ENCODE measurements around the gene TTC34. TPM values are rescaled to one million over a fixed set of nuclear protein-coding genes. Genes with fewer than 3 reads are reported as not detected.

The TTC34 gene, protein sequence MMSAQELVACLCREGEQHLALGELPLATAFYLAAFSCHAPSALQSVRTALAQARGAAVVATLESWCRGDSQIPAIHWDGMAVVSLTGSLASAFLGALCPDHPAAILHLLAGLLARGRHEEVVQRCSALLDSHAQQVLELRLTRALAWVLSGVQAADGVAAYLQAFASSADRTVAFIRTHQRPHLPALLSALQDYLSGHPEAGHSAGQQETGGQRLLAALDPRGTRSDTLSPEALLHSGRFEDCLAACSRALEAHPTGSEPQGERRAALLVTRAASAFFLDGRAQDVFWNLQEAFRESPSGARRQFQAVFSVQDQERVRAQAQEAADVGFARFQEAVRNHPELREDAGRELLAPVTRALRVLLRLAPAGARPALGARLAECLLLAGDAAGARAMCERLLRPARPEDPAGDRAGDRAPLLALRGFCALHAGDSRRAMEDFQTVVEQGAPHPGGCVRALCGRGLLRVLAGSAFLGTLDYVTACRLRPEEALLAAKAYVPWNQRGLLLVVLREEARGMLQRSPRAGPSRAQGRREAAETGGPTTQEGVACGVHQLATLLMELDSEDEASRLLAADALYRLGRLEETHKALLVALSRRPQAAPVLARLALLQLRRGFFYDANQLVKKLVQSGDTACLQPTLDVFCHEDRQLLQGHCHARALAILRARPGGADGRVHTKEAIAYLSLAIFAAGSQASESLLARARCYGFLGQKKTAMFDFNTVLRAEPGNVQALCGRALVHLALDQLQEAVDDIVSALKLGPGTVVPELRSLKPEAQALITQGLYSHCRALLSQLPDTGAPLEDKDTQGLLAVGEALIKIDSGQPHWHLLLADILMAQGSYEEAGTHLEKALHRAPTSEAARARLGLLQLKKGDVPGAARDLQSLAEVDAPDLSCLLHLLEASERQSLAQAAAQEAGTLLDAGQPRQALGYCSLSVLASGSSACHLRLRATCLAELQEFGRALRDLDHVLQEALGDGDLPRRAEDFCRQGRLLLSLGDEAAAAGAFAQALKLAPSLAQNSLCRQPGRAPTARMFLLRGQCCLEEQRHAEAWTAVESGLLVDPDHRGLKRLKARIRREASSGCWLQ
- 0.06 and 0.11 TPM in 2 replicates for total RNA-seq (2014; rRNA removed)
- 0.05 TPM for polyA plus RNA-seq (2012)

GRCh38 chr1:2801535-2802291 lies at the start of gene TTC34:
TSS of gene TTC34 (minus strand) at chr1:2801693. CDS start at chr1:2800827, 866 bp downstream.
- no peak for DNase-seq (ENCODE audit: low read depth)

- DNase-seq (ENCODE audit: low read depth): no peak
These were observed 49.0 kb upstream of the TTC34 start for GRCh38 chr1:2850502-2850901.

- DNase-seq (ENCODE audit: low read depth): no peak
These were observed 46.6 kb upstream of the TTC34 start for GRCh38 chr1:2848006-2848670.

GRCh38 chr1:2847086-2847985 lies 45.8 kb upstream of the TTC34 start:
- DNase-seq (ENCODE audit: low read depth): no peak

GRCh38 chr1:2845869-2846268 lies 44.4 kb upstream of the TTC34 start:
- no peak for DNase-seq (ENCODE audit: low read depth)

GRCh38 chr1:2840036-2840809 lies 38.7 kb upstream of the TTC34 start:
- DNase-seq (ENCODE audit: low read depth): no peak

- DNase-seq (ENCODE audit: low read depth): no peak
These were observed 36.3 kb upstream of the TTC34 start for GRCh38 chr1:2837823-2838222.

DNA sequence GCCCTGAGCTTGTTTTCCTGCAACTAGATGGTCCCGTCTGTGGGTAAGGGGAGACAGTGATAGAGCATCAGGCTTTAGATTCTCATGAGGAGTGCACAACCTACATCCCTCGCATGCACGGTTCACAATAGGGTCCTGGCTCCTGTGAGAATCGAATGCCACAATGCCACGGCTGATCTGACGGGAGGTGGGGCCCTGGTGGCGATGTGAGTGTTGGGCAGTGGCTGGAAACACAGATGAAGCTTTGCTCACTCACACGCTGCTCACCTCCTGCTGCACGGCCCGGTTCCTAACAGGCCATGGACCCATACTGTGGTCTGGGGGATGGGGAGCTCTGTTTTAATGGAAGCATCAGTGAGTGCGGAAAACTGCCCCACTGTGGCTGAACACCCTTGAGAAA lies 35.8 kb upstream of the TTC34 start:
- DNase-seq (ENCODE audit: low read depth): no peak

DNA sequence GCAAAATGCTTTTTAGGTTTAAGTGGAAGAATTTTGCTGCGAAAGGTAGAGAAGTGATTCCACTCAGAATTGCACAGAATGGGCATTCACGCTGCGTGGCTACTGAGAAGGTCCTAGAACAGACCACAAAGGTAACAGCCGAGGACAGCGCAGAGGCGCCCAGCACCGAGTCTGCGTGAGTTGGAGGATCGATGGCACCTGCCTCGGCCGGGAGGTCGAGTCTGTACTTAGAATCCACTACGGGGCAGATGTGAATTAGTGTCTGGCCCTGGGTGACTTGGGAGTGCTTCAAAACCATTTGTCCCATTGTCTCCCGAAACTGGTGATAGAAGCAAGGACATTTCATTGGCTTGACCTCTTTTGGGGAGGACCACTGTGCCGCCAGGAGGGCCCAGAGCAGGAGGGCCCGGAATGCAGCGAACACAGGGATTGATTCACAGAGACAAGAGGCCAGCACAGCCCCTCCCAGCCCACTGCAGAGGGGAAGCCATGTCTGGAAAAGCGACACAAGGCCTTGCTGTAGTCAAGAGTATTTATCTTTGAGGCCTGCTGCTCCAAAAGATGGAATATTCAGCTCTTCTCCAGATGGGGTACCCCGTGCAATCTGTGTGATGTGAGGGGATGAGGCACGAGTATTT lies 35.0 kb upstream of the TTC34 start:
- no peak for DNase-seq (ENCODE audit: low read depth)

GRCh38 chr1:2835650-2836159 lies 34.2 kb upstream of the TTC34 start:
- DNase-seq (ENCODE audit: low read depth): no peak

DNA sequence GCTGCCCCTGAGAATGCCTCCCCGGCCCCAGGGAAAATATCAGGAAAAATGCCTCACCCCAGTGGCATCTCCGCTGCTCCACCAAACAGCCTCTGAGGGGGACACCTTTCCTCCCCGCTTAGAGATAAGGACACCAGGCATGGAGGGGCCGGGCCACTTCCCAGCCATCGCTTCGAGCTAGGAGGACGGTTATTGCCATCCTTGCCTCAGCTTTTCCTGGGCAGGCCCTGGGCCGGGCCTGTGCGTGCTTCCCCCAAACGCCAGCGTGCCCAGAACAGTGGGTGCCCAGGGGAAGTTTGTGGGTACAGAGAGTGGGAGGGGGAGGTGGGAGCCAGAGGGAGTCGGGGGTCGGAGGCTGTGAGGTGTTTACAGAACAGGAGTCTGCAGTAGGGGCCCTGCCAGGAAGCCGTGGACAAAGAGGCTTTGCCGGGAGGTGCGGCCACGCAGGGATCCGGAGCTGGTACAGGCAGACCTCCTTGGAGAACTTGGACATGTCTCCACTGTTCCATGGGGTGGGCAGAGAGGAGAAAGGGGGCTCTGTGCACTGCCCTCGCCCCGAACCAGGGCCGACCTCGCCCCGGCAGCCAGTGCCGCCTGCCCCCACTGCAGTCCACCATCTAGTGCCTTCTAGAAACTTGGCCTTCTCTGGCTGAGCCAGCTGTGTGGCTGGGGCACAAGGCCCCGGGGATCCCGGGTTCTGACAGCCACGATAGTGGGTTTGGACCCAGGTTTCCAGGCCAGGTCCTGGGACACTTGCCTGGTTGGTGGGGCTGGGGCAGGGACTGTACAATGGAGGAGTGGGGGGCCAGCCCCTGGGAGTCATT lies 33.5 kb upstream of the TTC34 start:
- DNase-seq (ENCODE audit: low read depth): no peak

DNA sequence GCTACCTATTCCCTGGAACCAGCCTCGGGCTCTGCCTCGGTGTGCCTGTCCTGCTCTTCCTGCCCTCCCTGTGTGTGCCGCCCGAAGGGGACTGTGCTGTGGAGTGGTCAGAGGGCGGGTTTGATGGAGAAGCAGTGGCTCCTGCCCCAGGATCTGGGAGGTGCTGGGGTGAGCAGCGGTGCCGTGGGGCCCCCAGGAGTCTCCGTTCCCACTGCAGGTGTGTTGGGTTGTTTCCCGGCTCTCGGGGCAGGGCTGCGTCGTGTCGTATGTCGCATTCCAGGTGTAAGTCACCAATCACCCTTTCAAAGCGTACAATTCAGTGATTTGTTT lies 32.6 kb upstream of the TTC34 start:
- no peak for DNase-seq (ENCODE audit: low read depth)

GRCh38 chr1:2833454-2834145 lies 32.1 kb upstream of the TTC34 start:
- DNase-seq (ENCODE audit: low read depth): no peak

DNA sequence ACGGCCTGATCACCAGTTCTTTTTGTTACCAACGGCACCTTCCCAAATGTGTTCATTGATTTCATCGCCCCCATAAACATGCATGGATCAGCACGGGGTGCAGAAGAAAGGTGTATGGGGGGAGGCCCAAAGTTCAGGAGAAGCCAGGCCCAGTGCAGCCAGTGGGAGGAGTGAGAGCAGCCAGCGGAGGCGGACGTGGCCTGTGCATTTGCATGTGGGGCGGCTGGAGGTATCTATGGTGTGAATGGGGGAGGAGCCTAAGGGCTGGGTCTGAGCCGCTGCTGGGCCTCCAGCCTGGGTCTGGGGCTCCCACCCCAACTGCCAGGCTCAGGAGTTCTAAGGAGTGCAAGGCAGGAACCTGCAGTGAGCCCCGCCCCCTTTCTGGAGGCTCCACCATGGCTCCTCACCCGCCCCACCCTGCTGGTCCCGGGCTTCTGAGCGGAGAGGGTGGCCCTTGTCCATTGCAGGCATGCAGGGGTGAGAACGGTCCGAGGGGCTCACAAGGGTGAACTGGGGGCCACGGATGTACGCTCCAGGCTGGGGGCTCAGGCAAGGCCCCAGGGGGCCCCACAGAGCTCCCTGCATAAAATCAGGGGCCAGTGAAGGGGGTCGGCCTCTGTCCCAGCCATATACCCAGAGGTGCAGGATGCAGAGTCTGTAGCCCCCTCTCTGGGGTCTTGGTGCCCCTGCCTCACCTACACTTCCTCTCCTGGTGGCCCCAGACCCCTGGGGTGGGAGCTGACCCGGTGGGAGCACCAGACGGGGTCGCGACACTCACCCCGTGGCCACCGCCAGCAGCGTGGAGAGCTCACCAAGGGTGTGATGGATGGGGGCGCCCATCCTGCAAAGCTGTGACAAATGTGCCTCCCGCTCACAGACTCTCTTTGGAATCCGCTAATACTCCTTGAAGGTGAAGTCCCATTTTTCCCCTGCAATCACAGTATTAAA lies 31.3 kb upstream of the TTC34 start:
- no peak for DNase-seq (ENCODE audit: low read depth)

- DNase-seq (ENCODE audit: low read depth): no peak
These were observed 30.2 kb upstream of the TTC34 start for GRCh38 chr1:2831596-2832212.

Measured in LHCN-M2 (cell line).